ENCODE measurements around the gene SMIM30. TPM values are rescaled to one million over a fixed set of nuclear protein-coding genes. Genes with fewer than 3 reads are reported as not detected.

The SMIM30 gene
- polyA plus RNA-seq, 1 donor from 2014 or later: 62.8 TPM

GRCh38 chr7:113092762-113093161 is 25.6 kb downstream of the SMIM30 start:
- H3K27ac ChIP-seq (ENCODE audit: low read length): no peak overlapping the region
- H3K36me3 ChIP-seq (ENCODE audit: insufficient read depth, low read length): no peaks in the 10 kb centered on the region
- no peaks in the 10 kb centered on the region for H4K20me1 ChIP-seq (ENCODE audit: insufficient read depth)
- H3K27me3 ChIP-seq (ENCODE audit: insufficient read depth, low read depth, low read length): no peaks in the 10 kb centered on the region
- H3K4me2 ChIP-seq (ENCODE audit: low read length): no peak overlapping the region
- H3K9me3 ChIP-seq (ENCODE audit: low read length): no peaks in the 10 kb centered on the region
- H3K4me3 ChIP-seq (ENCODE audit: low read length): no peak overlapping the region
- H3F3A ChIP-seq (ENCODE audit: insufficient read depth, low read length, poor library complexity, severe bottlenecking): peaks cover 5% of the 10 kb centered on the region
- H3K9ac ChIP-seq (ENCODE audit: low read length): no peak overlapping the region
- H2AFZ ChIP-seq (ENCODE audit: low read depth, low read length): no peak overlapping the region
- no peaks in the 10 kb centered on the region for H3K79me2 ChIP-seq (replicated peaks; ENCODE audit: insufficient read depth, low read length)
- H3K9me2 ChIP-seq (ENCODE audit: insufficient read depth, low read length): no peaks in the 10 kb centered on the region
- no peak for TF ChIP-seq SMC3 (conservative IDR thresholded peaks at IDR 0.05; ENCODE audit: poor library complexity)
- no peak for TF ChIP-seq CTCF (IDR thresholded peaks at IDR 0.05; ENCODE audit: poor library complexity, severe bottlenecking)
- TF ChIP-seq REST (IDR thresholded peaks at IDR 0.05; ENCODE audit: borderline replicate concordance): no peak
- TF ChIP-seq EP300 (conservative IDR thresholded peaks at IDR 0.05; ENCODE audit: poor library complexity, severe bottlenecking): no peak
- TF ChIP-seq POLR2AphosphoS5 (IDR thresholded peaks at IDR 0.05): no peak
- no peak for TF ChIP-seq RAD21 (conservative IDR thresholded peaks at IDR 0.05)
- no peak for TF ChIP-seq TAF1 (IDR thresholded peaks at IDR 0.05; ENCODE audit: low read depth)
- TF ChIP-seq MXI1 (conservative IDR thresholded peaks at IDR 0.05; ENCODE audit: poor library complexity, severe bottlenecking): no peak
- no peak for TF ChIP-seq EZH2 (IDR thresholded peaks at IDR 0.05; ENCODE audit: borderline replicate concordance, insufficient read depth, low read length, poor library complexity, severe bottlenecking)

GRCh38 chr7:113087071-113087998 is 31.0 kb downstream of the SMIM30 start:
- H3K27ac ChIP-seq (ENCODE audit: low read length): peak overlapping the region; percentile 95
- H3K9me2 ChIP-seq (ENCODE audit: insufficient read depth, low read length): no peaks in the 10 kb centered on the region
- peak overlapping the region; percentile 70 for H3K4me3 ChIP-seq (ENCODE audit: low read length)
- peak; percentile 44 for TF ChIP-seq POLR2AphosphoS5 (IDR thresholded peaks at IDR 0.05)
- TF ChIP-seq TAF1 (IDR thresholded peaks at IDR 0.05; ENCODE audit: low read depth): peak; percentile 7
- TF ChIP-seq REST (IDR thresholded peaks at IDR 0.05; ENCODE audit: borderline replicate concordance): peak; percentile 47
- no peak for TF ChIP-seq EZH2 (IDR thresholded peaks at IDR 0.05; ENCODE audit: borderline replicate concordance, insufficient read depth, low read length, poor library complexity, severe bottlenecking)
- no peaks in the 10 kb centered on the region for H3K9me3 ChIP-seq (ENCODE audit: low read length)
- H3K27me3 ChIP-seq (ENCODE audit: insufficient read depth, low read depth, low read length): no peaks in the 10 kb centered on the region
- no peaks in the 10 kb centered on the region for H4K20me1 ChIP-seq (ENCODE audit: insufficient read depth)
- peak overlapping the region; percentile 80 for H3K4me2 ChIP-seq (ENCODE audit: low read length)
- H3F3A ChIP-seq (ENCODE audit: insufficient read depth, low read length, poor library complexity, severe bottlenecking): peaks cover 20% of the 10 kb centered on the region
- H3K9ac ChIP-seq (ENCODE audit: low read length): peak overlapping the region; percentile 94
- H3K36me3 ChIP-seq (ENCODE audit: insufficient read depth, low read length): no peaks in the 10 kb centered on the region
- peaks cover 31% of the 10 kb centered on the region for H3K79me2 ChIP-seq (replicated peaks; ENCODE audit: insufficient read depth, low read length)
- H2AFZ ChIP-seq (ENCODE audit: low read depth, low read length): no peak overlapping the region

All from neural cell (in vitro differentiated cells).